Measurements from ENCODE around the gene CD22.

The CD22 gene

GRCh38 chr19:35341565-35342225 is 12.7 kb downstream of the CD22 start:
- no peak for DNase-seq (ENCODE audit: low read depth in 3 of 3)

GRCh38 chr19:35342430-35342829 is 13.4 kb downstream of the CD22 start:
- no peak for DNase-seq (ENCODE audit: low read depth in 3 of 3)

GRCh38 chr19:35344511-35345031 is 15.6 kb downstream of the CD22 start:
- DNase-seq (ENCODE audit: low read depth in 3 of 3) = no peak

GRCh38 chr19:35345671-35346111 is 16.7 kb downstream of the CD22 start:
- no peak for DNase-seq (ENCODE audit: low read depth in 3 of 3)

- peak; percentile 17 to 69 (median 33) for DNase-seq (ENCODE audit: low read depth in 3 of 3)
Observed at GRCh38 chr19:35346193-35347052, 17.4 kb downstream of the CD22 start.

GRCh38 chr19:35347171-35347929 is 18.4 kb downstream of the CD22 start, which contains the start of gene FFAR1:
Gene FFAR1, plus strand, starts transcription at chr19:35347902. Its CDS starts 3,650 bp downstream, at chr19:35351552.
- peak in 2 of 3 experiments; percentile 23 to 49 for DNase-seq (ENCODE audit: low read depth in 3 of 3)

- DNase-seq (ENCODE audit: low read depth in 3 of 3) = no peak
Observed at GRCh38 chr19:35347930-35348298, 18.9 kb downstream of the CD22 start.

GRCh38 chr19:35348911-35349611 is 20.1 kb downstream of the CD22 start:
- no peak for DNase-seq (ENCODE audit: low read depth in 3 of 3)

- DNase-seq (ENCODE audit: low read depth in 3 of 3) = no peak
Observed at GRCh38 chr19:35349614-35350521, 20.9 kb downstream of the CD22 start.

GRCh38 chr19:35350591-35350990 is 21.6 kb downstream of the CD22 start:
- DNase-seq (ENCODE audit: low read depth in 3 of 3) = no peak

- no peak for DNase-seq (ENCODE audit: low read depth in 3 of 3)
Observed at GRCh38 chr19:35351411-35352176, 22.6 kb downstream of the CD22 start.

- DNase-seq (ENCODE audit: low read depth in 3 of 3) = no peak
Observed at GRCh38 chr19:35352177-35352447, 23.1 kb downstream of the CD22 start.

GRCh38 chr19:35352448-35353304 is 23.7 kb downstream of the CD22 start:
- peak; percentile 37 to 69 (median 50) for DNase-seq (ENCODE audit: low read depth in 3 of 3)

- no peak for DNase-seq (ENCODE audit: low read depth in 3 of 3)
Observed at GRCh38 chr19:35353635-35354034, 24.6 kb downstream of the CD22 start.

GRCh38 chr19:35354898-35355297 is 25.9 kb downstream of the CD22 start:
- DNase-seq (ENCODE audit: low read depth in 3 of 3) = no peak

- no peak for DNase-seq (ENCODE audit: low read depth in 3 of 3)
Observed at GRCh38 chr19:35355791-35356460, 26.9 kb downstream of the CD22 start.

GRCh38 chr19:35357867-35358573 is 29.0 kb downstream of the CD22 start, which contains the start of gene FFAR3:
Gene FFAR3, plus strand, starts transcription at chr19:35358460. Its CDS starts 431 bp downstream, at chr19:35358891.
- no peak for DNase-seq (ENCODE audit: low read depth in 3 of 3)
